HG02943 (cell line): ENCODE data around the gene CEP170B.

Source experiments
- ATAC-seq: cut with Tn5 transposase; IDR thresholded peaks from one replicate; pipeline ENCODE4 v1.9.1; 2021; ENCODE audit warnings: mild to moderate bottlenecking, low read depth, moderate library complexity; ENCODE audit not compliant: unreplicated experiment

Gene CEP170B

GRCh38 chr14:104928391-104929133 lies 63.5 kb downstream of the CEP170B start:
- ATAC-seq = no peak

GRCh38 chr14:104929268-104930230 lies 64.5 kb downstream of the CEP170B start:
- no peak for ATAC-seq

- ATAC-seq = no peak
Measured at GRCh38 chr14:104930526-104931303, 65.6 kb downstream of the CEP170B start.

- no peak for ATAC-seq
Measured at GRCh38 chr14:104931304-104931770, 66.3 kb downstream of the CEP170B start.

- no peak for ATAC-seq
Measured at GRCh38 chr14:104931771-104932675, 67.0 kb downstream of the CEP170B start.

GRCh38 chr14:104932676-104933631 lies 67.9 kb downstream of the CEP170B start:
- ATAC-seq = no peak

GRCh38 chr14:104933746-104934733 lies 69.0 kb downstream of the CEP170B start:
- no peak for ATAC-seq

GRCh38 chr14:104935026-104935650 lies 70.1 kb downstream of the CEP170B start:
- ATAC-seq = no peak

GRCh38 chr14:104935955-104936354 lies 70.9 kb downstream of the CEP170B start:
- ATAC-seq = no peak

- ATAC-seq = no peak
Measured at GRCh38 chr14:104936361-104937155, 71.5 kb downstream of the CEP170B start.

- no peak for ATAC-seq
Measured at GRCh38 chr14:104937161-104937560, 72.1 kb downstream of the CEP170B start.

GRCh38 chr14:104937694-104938365 lies 72.8 kb downstream of the CEP170B start:
- no peak for ATAC-seq

- ATAC-seq = no peak
Measured at GRCh38 chr14:104938436-104938835, 73.4 kb downstream of the CEP170B start.

GRCh38 chr14:104938960-104939359 lies 73.9 kb downstream of the CEP170B start:
- no peak for ATAC-seq

- ATAC-seq = no peak
Measured at GRCh38 chr14:104939666-104940410, 74.8 kb downstream of the CEP170B start.
